ENCODE data around the gene AAMP.

AAMP gene

GRCh38 chr2:218307415-218308090 is 37.6 kb upstream of the AAMP start:
- no peak for TF ChIP-seq TAF1 (IDR thresholded peaks at IDR 0.05; ENCODE audit: borderline replicate concordance, insufficient read depth, low read length)
- no peak for TF ChIP-seq SIN3A (IDR thresholded peaks at IDR 0.05; ENCODE audit: borderline replicate concordance, insufficient read depth, low read length)
- TF ChIP-seq FOXP2 (optimal IDR thresholded peaks at IDR 0.05; ENCODE audit: borderline replicate concordance, extremely low read depth, extremely low read length, insufficient read depth), result no peak
- TF ChIP-seq, protein P1, sequence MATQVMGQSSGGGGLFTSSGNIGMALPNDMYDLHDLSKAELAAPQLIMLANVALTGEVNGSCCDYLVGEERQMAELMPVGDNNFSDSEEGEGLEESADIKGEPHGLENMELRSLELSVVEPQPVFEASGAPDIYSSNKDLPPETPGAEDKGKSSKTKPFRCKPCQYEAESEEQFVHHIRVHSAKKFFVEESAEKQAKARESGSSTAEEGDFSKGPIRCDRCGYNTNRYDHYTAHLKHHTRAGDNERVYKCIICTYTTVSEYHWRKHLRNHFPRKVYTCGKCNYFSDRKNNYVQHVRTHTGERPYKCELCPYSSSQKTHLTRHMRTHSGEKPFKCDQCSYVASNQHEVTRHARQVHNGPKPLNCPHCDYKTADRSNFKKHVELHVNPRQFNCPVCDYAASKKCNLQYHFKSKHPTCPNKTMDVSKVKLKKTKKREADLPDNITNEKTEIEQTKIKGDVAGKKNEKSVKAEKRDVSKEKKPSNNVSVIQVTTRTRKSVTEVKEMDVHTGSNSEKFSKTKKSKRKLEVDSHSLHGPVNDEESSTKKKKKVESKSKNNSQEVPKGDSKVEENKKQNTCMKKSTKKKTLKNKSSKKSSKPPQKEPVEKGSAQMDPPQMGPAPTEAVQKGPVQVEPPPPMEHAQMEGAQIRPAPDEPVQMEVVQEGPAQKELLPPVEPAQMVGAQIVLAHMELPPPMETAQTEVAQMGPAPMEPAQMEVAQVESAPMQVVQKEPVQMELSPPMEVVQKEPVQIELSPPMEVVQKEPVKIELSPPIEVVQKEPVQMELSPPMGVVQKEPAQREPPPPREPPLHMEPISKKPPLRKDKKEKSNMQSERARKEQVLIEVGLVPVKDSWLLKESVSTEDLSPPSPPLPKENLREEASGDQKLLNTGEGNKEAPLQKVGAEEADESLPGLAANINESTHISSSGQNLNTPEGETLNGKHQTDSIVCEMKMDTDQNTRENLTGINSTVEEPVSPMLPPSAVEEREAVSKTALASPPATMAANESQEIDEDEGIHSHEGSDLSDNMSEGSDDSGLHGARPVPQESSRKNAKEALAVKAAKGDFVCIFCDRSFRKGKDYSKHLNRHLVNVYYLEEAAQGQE (IDR thresholded peaks at IDR 0.05; ENCODE audit: insufficient read depth in 1 of 2, low read depth in 2 of 2, low read length in 2 of 2), result no peak
- TF ChIP-seq POLR2AphosphoS5 (IDR thresholded peaks at IDR 0.05; ENCODE audit: low read depth, low read length), result no peak

DNA sequence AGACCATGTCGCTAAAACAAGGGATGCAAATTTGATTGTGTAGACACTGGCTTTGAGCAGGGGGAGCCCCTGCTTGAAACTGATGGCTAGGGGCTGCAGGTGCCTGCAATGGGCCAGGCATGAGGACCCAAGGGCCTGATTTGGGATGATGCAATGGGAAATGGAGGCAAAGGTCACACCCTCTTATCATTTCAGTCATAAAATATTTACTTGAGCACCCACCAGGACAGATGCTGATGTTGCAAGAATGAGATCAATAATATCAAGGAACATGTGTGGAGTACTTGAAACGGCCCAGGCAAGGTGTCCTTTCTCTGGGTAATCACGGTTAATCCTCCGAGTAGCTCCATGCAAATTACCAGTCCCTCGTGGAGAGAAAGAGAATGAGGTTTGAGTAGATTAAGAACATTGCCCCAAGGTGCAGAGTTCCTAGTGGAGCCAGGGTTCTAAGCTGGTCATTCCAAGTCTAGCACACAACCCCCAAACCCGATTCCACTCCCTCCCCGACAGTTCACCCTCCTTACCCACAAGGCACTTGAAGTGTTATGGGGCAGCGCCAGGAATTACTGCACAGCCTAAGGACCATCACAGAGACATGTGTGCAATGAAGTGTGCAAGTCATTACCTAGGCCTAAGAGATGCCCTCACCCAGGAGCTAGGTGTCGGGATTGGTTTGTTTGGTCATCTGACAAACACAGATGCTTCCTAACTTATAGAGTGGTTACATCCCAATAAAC is 36.4 kb upstream of the AAMP start:
- TF ChIP-seq TAF1 (IDR thresholded peaks at IDR 0.05; ENCODE audit: borderline replicate concordance, insufficient read depth, low read length), result no peak
- no peak for TF ChIP-seq POLR2AphosphoS5 (IDR thresholded peaks at IDR 0.05; ENCODE audit: low read depth, low read length)
- TF ChIP-seq SIN3A (IDR thresholded peaks at IDR 0.05; ENCODE audit: borderline replicate concordance, insufficient read depth, low read length), result no peak
- no peak for TF ChIP-seq FOXP2 (optimal IDR thresholded peaks at IDR 0.05; ENCODE audit: borderline replicate concordance, extremely low read depth, extremely low read length, insufficient read depth)
- TF ChIP-seq, protein P1 (IDR thresholded peaks at IDR 0.05; ENCODE audit: insufficient read depth in 1 of 2, low read depth in 2 of 2, low read length in 2 of 2), result no peak

- TF ChIP-seq, protein P1 (IDR thresholded peaks at IDR 0.05; ENCODE audit: insufficient read depth in 1 of 2, low read depth in 2 of 2, low read length in 2 of 2), result no peak
- no peak for TF ChIP-seq FOXP2 (optimal IDR thresholded peaks at IDR 0.05; ENCODE audit: borderline replicate concordance, extremely low read depth, extremely low read length, insufficient read depth)
- no peak for TF ChIP-seq TAF1 (IDR thresholded peaks at IDR 0.05; ENCODE audit: borderline replicate concordance, insufficient read depth, low read length)
- TF ChIP-seq SIN3A (IDR thresholded peaks at IDR 0.05; ENCODE audit: borderline replicate concordance, insufficient read depth, low read length), result no peak
- no peak for TF ChIP-seq POLR2AphosphoS5 (IDR thresholded peaks at IDR 0.05; ENCODE audit: low read depth, low read length)
Measured at GRCh38 chr2:218305383-218305782, 35.4 kb upstream of the AAMP start.

DNA sequence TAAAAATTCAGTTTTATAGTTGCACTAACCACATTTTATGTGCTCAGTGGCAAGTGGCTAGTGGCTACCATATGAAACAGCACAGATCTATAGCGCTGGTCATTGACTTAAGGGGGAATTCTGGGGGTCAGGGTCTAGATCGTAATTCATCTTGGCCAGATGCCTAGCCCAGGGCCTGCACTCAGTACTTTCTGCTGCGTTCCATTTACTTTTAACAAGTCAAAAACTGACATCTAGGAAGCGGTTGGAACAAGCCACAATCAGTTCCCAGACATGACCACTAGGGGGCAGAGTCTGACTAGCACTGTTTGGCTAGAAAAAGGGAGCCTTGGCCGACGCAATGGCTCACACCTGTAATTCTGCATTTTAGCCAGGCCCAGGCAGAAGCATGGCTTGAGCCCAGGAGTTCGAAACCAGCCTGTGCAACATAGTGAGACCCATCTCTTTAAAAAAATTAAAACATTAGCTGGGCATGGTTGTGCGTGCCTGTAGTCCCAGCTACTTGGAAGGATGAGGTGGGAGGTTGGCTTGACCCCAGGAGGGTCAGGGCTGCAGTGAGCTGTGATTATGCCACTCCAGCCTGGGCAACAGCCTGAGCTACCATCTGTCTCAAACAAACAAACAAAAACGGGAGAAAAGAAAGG is 31.4 kb upstream of the AAMP start:
- TF ChIP-seq SIN3A (IDR thresholded peaks at IDR 0.05; ENCODE audit: borderline replicate concordance, insufficient read depth, low read length) (no peak), TAF1 (IDR thresholded peaks at IDR 0.05; ENCODE audit: borderline replicate concordance, insufficient read depth, low read length) (no peak), POLR2AphosphoS5 (IDR thresholded peaks at IDR 0.05; ENCODE audit: low read depth, low read length) (no peak), FOXP2 (optimal IDR thresholded peaks at IDR 0.05; ENCODE audit: borderline replicate concordance, extremely low read depth, extremely low read length, insufficient read depth) (no peak)
- TF ChIP-seq, protein P1 (IDR thresholded peaks at IDR 0.05; ENCODE audit: insufficient read depth in 1 of 2, low read depth in 2 of 2, low read length in 2 of 2), result no peak

Data from PFSK-1 (cell line).